ENCODE measurements around the gene TPGS1. TPM values are rescaled to one million over a fixed set of nuclear protein-coding genes. Genes with fewer than 3 reads are reported as not detected.
A peak's percentile ranks its signal among the peaks of the same experiment; 100 is the strongest.

Gene TPGS1
- total RNA-seq, 1 donor from 2014 or later: 25.4 TPM

- peaks cover 26% of the 10 kb centered on the region for H3K4me1 Mint-ChIP-seq (ENCODE audit: unreplicated experiment)
- no peak for DNase-seq (ENCODE audit: extremely low spot score, unreplicated experiment)
- H3K4me3 Mint-ChIP-seq (ENCODE audit: unreplicated experiment): peak overlapping the region; percentile 80
- H3K9me3 Mint-ChIP-seq (ENCODE audit: unreplicated experiment): no peaks in the 10 kb centered on the region
- H3K27ac Mint-ChIP-seq (ENCODE audit: unreplicated experiment): peak overlapping the region; percentile 69
- TF ChIP-seq, protein P1, sequence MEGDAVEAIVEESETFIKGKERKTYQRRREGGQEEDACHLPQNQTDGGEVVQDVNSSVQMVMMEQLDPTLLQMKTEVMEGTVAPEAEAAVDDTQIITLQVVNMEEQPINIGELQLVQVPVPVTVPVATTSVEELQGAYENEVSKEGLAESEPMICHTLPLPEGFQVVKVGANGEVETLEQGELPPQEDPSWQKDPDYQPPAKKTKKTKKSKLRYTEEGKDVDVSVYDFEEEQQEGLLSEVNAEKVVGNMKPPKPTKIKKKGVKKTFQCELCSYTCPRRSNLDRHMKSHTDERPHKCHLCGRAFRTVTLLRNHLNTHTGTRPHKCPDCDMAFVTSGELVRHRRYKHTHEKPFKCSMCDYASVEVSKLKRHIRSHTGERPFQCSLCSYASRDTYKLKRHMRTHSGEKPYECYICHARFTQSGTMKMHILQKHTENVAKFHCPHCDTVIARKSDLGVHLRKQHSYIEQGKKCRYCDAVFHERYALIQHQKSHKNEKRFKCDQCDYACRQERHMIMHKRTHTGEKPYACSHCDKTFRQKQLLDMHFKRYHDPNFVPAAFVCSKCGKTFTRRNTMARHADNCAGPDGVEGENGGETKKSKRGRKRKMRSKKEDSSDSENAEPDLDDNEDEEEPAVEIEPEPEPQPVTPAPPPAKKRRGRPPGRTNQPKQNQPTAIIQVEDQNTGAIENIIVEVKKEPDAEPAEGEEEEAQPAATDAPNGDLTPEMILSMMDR (IDR thresholded peaks at IDR 0.05): no peak
- peaks cover 9% of the 10 kb centered on the region for H3K27me3 Mint-ChIP-seq (ENCODE audit: unreplicated experiment)
- no peaks in the 10 kb centered on the region for H3K36me3 Mint-ChIP-seq (ENCODE audit: unreplicated experiment)
Measured at GRCh38 chr19:489418-490196, 17.7 kb upstream of the TPGS1 start.

DNA sequence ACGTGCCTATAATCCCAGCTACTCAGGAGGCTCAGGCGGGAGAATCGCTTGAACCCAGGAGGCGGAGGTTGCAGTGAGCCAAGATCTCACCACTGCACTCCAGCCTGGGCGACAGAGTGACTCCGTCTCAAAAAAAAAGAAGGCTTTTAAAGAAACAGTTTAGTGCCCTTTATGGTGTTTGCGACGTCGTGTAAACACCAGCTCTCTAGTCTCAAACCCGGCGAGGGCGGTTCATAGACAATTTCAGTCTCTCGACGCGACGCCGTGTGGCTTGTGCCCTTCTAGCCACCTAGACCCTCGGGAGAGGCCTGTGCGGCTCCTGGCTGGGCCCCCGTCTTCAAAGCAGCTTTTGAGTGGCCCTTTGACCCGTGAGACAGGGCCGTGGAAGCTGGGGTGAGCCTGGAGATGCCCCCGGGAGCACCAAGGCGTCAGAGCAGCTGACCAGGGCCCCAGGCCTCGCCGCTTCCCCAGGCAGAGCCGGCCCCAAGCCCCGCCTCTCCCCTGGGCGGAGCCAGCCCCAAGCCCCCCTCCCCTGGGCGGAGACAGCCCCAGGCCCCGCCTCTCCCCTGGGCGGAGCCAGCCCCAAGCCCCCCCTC is 16.1 kb upstream of the TPGS1 start:
- TF ChIP-seq, protein P1 (IDR thresholded peaks at IDR 0.05): no peak
- no peaks in the 10 kb centered on the region for H3K9me3 Mint-ChIP-seq (ENCODE audit: unreplicated experiment)
- peaks cover 3% of the 10 kb centered on the region for H3K27me3 Mint-ChIP-seq (ENCODE audit: unreplicated experiment)
- H3K27ac Mint-ChIP-seq (ENCODE audit: unreplicated experiment): no peak overlapping the region
- no peak for DNase-seq (ENCODE audit: extremely low spot score, unreplicated experiment)
- no peaks in the 10 kb centered on the region for H3K36me3 Mint-ChIP-seq (ENCODE audit: unreplicated experiment)
- H3K4me3 Mint-ChIP-seq (ENCODE audit: unreplicated experiment): no peak overlapping the region
- peaks cover 17% of the 10 kb centered on the region for H3K4me1 Mint-ChIP-seq (ENCODE audit: unreplicated experiment)

GRCh38 chr19:492091-492531 is 15.2 kb upstream of the TPGS1 start:
- no peaks in the 10 kb centered on the region for H3K9me3 Mint-ChIP-seq (ENCODE audit: unreplicated experiment)
- H3K4me1 Mint-ChIP-seq (ENCODE audit: unreplicated experiment): peaks cover 16% of the 10 kb centered on the region
- DNase-seq (ENCODE audit: extremely low spot score, unreplicated experiment): no peak
- TF ChIP-seq, protein P1 (IDR thresholded peaks at IDR 0.05): no peak
- H3K27ac Mint-ChIP-seq (ENCODE audit: unreplicated experiment): no peak overlapping the region
- peaks cover 3% of the 10 kb centered on the region for H3K27me3 Mint-ChIP-seq (ENCODE audit: unreplicated experiment)
- no peaks in the 10 kb centered on the region for H3K36me3 Mint-ChIP-seq (ENCODE audit: unreplicated experiment)
- no peak overlapping the region for H3K4me3 Mint-ChIP-seq (ENCODE audit: unreplicated experiment)

DNA sequence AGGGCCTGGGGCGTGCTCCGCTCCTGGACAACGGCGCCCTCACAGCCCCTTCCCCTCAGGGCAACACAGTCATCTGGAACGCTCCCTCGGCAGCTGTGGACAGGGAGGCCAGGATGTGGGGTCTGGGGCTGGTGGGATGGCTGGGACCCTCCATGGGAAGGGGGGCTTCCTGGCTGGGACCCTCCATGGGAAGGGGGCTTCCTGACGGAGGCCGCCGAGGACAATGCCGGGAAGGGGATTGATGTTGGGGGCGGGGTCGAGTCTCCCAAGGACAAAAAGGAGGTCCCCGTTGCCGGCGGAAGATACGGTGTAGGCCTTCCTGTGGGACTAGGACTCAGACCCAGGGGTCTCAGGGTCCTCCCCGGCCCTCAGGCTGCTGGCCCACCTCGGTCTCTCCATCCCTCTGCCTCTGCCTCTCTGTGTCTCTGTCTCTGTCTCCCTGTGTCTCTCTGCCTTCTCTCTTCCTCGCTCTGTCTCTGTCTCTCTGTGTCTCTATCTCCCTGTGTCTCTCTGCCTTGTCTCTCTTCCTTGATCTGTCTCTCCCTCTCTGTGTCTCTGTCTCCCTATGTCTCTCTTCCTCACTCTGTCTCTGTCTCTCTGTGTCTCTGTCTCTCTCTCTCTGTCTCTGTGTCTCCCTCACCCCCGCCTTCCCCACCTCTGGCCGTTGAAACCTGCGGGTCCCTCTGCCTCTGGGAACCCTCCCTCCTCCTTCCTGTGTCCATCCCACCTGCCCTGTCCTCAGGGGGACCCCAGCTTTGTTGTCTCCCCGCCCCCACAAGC is 13.7 kb upstream of the TPGS1 start:
- no peak overlapping the region for H3K4me3 Mint-ChIP-seq (ENCODE audit: unreplicated experiment)

More for the DNA sequence above, 13.7 kb upstream of the TPGS1 start:
- peaks cover 8% of the 10 kb centered on the region for H3K27me3 Mint-ChIP-seq (ENCODE audit: unreplicated experiment)
- TF ChIP-seq, protein P1 (IDR thresholded peaks at IDR 0.05): no peak
- H3K36me3 Mint-ChIP-seq (ENCODE audit: unreplicated experiment): no peaks in the 10 kb centered on the region
- H3K27ac Mint-ChIP-seq (ENCODE audit: unreplicated experiment): no peak overlapping the region
- H3K9me3 Mint-ChIP-seq (ENCODE audit: unreplicated experiment): no peaks in the 10 kb centered on the region
- no peak for DNase-seq (ENCODE audit: extremely low spot score, unreplicated experiment)
- peaks cover 11% of the 10 kb centered on the region for H3K4me1 Mint-ChIP-seq (ENCODE audit: unreplicated experiment)

All from osteocyte (in vitro differentiated cells).